Measurements from ENCODE around the gene ILK.

- no peak for TF ChIP-seq CTCF (conservative IDR thresholded peaks at IDR 0.05; ENCODE audit: low read depth, low read length)
- no peak for TF ChIP-seq EZH2 (IDR thresholded peaks at IDR 0.05; ENCODE audit: borderline replicate concordance, low read depth, low read length, poor library complexity, severe bottlenecking)
Observed at GRCh38 chr11:6602096-6602940, 1.3 kb upstream of the ILK start.
